SK-N-SH (cell line): ENCODE measurements around the gene UNC5B. TPM values are rescaled to one million over a fixed set of nuclear protein-coding genes. Genes with fewer than 3 reads are reported as not detected.
A peak's percentile ranks its signal among the peaks of the same experiment; 100 is the strongest.

ENCODE experiments used
- CTCF ChIA-PET: fragments of 300-600, 350-600 bp; formaldehyde crosslinking; extraction: SDS; loops from one replicate; lab custom pipeline; 2021; lab: Yijun Ruan, JAX
- POLR2A ChIA-PET: fragments of 350-600 bp; sonication (Branson Sonifier 250); formaldehyde crosslinking; extraction: SDS; loops from one replicate; lab custom pipeline; 2020; ENCODE audit warnings: antibody characterized with exemption, inconsistent platforms; lab: Yijun Ruan, JAX
- DNase-seq: peaks from one replicate; pipeline ENCODE4 v3.0.0; 2012
- H2AFZ ChIP-seq: fragments of 200-600 bp; sonication (generic); 2 replicates; pipeline ENCODE4 v1.8.1; 2016; ENCODE audit warnings: antibody characterized with exemption, mild to moderate bottlenecking, low read depth
- H3F3A ChIP-seq: fragments of 200-600 bp; sonication (generic); replicated peaks from 2 replicates; pipeline ENCODE3; 2016; ENCODE audit warnings: antibody characterized with exemption, mild to moderate bottlenecking; ENCODE audit not compliant: insufficient read depth
- H3K27ac ChIP-seq, 2 experiments: fragments of 200-500 bp in 1 of 2; fragments of 200-600 bp in 1 of 2; sonication (Bioruptor generic) in 1 of 2; sonication (generic), shearing (Covaris generic) in 1 of 2; 2 replicates each; pipeline versions ENCODE4 v1.5.1 to v1.6.1; 2014 to 2016; ENCODE audit warnings: low read depth in 2 of 2, inconsistent platforms in 1 of 2, low read length in 1 of 2, mild to moderate bottlenecking in 1 of 2, mixed read lengths in 1 of 2
- H3K27me3 ChIP-seq: fragments of 200-600 bp; sonication (generic), shearing (Covaris generic); 2 replicates; pipeline ENCODE4 v1.6.1; 2016; ENCODE audit warnings: mixed run types; ENCODE audit not compliant: insufficient read depth
- H3K36me3 ChIP-seq, 2 experiments: fragments of 200-500 bp in 1 of 2; fragments of 200-600 bp in 1 of 2; sonication (Bioruptor generic) in 1 of 2; sonication (generic) in 1 of 2; replicated peaks in 1 of 2; 2 replicates each; pipeline versions ENCODE3 to v1.5.1; 2014 to 2016; ENCODE audit warnings: low read length in 1 of 2, mild to moderate bottlenecking in 1 of 2; ENCODE audit not compliant: insufficient read depth in 2 of 2, control insufficient read depth in 1 of 2
- H3K4me1 ChIP-seq, 2 experiments: fragments of 200-500 bp in 1 of 2; fragments of 200-600 bp in 1 of 2; sonication (Bioruptor generic) in 1 of 2; sonication (generic), shearing (Covaris generic) in 1 of 2; 2 replicates each; pipeline versions ENCODE4 v1.5.1 to v1.6.1; 2014 to 2016; ENCODE audit warnings: low read depth in 1 of 2, low read length in 1 of 2, mixed run types in 1 of 2; ENCODE audit not compliant: insufficient read depth in 2 of 2, control insufficient read depth in 1 of 2
- H3K4me2 ChIP-seq: fragments of 200-600 bp; sonication (generic), shearing (Covaris generic); 2 replicates; pipeline ENCODE4 v1.6.1; 2017; ENCODE audit warnings: mixed run types
- H3K4me3 ChIP-seq, 2 experiments: fragments of 200-500 bp in 1 of 2; fragments of 200-600 bp in 1 of 2; sonication (Bioruptor generic) in 1 of 2; sonication (generic), shearing (Covaris generic) in 1 of 2; 2 replicates each; pipeline versions ENCODE4 v1.5.1 to v1.8.1; 2014 to 2016; ENCODE audit warnings: low read depth in 2 of 2, inconsistent platforms in 1 of 2, low read length in 1 of 2, mild to moderate bottlenecking in 1 of 2, mixed read lengths in 1 of 2, moderate library complexity in 1 of 2
- H3K79me2 ChIP-seq: fragments of 200-600 bp; sonication (generic); 2 replicates; pipeline ENCODE4 v1.8.1; 2017; ENCODE audit warnings: mild to moderate bottlenecking; ENCODE audit not compliant: insufficient read depth
- H3K9ac ChIP-seq: fragments of 200-600 bp; sonication (generic); 2 replicates; pipeline ENCODE4 v1.6.1; 2017; ENCODE audit warnings: mixed run types
- H3K9me2 ChIP-seq: fragments of 200-600 bp; sonication (generic); 2 replicates; pipeline ENCODE4 v1.6.1; 2017; ENCODE audit warnings: mixed run types
- H3K9me3 ChIP-seq: fragments of 200-600 bp; sonication (generic); 2 replicates; pipeline ENCODE4 v1.6.1; 2017; ENCODE audit warnings: mixed run types, mild to moderate bottlenecking, moderate library complexity
- H4K20me1 ChIP-seq: fragments of 200-600 bp; sonication (generic); 2 replicates; pipeline ENCODE4 v1.6.1; 2017; ENCODE audit warnings: mild to moderate bottlenecking, mixed run types; ENCODE audit not compliant: insufficient read depth
- EZH2phosphoT487 ChIP-seq: fragments of 200-600 bp; sonication (generic); IDR thresholded peaks from 2 replicates; pipeline ENCODE4 v1.6.1; 2017; ENCODE audit warnings: low read depth, mixed run types, mild to moderate bottlenecking, antibody characterized with exemption, moderate library complexity, borderline replicate concordance
- FOSL2 ChIP-seq: IDR thresholded peaks from 2 replicates; pipeline ENCODE4 v1.4.0; 2012; ENCODE audit warnings: low read depth, mild to moderate bottlenecking, moderate library complexity, borderline replicate concordance
- FOXM1 ChIP-seq: IDR thresholded peaks from 2 replicates; pipeline ENCODE4 v1.4.0; 2012; ENCODE audit warnings: low read depth, mild to moderate bottlenecking
- GABPA ChIP-seq: IDR thresholded peaks from 2 replicates; pipeline ENCODE4 v1.4.0; 2012; ENCODE audit warnings: low read depth, mild to moderate bottlenecking
- NRF1 ChIP-seq: IDR thresholded peaks from 2 replicates; pipeline ENCODE4 v1.6.1; 2012; ENCODE audit warnings: low read depth, mild to moderate bottlenecking, low read length
- RCOR1 ChIP-seq: fragments of 150-350 bp; IDR thresholded peaks from 2 replicates; pipeline ENCODE4 v1.6.1; 2017; ENCODE audit warnings: antibody characterized with exemption, low read length
- RFX5 ChIP-seq: IDR thresholded peaks from 2 replicates; pipeline ENCODE4 v1.6.1; 2012; ENCODE audit warnings: mild to moderate bottlenecking, improper control_type of control experiment, low read length
- RXRA ChIP-seq: IDR thresholded peaks from 2 replicates; pipeline ENCODE4 v1.4.0; 2012; ENCODE audit warnings: low read depth, mild to moderate bottlenecking, borderline replicate concordance
- TAF1 ChIP-seq: IDR thresholded peaks from 2 replicates; pipeline ENCODE4 v1.6.1; 2012; ENCODE audit warnings: low read depth, mild to moderate bottlenecking, low read length, moderate library complexity, borderline replicate concordance
- TCF12 ChIP-seq: IDR thresholded peaks from 2 replicates; pipeline ENCODE4 v1.4.0; 2012
- TEAD4 ChIP-seq: IDR thresholded peaks from 2 replicates; pipeline ENCODE4 v1.4.0; 2012; ENCODE audit warnings: mild to moderate bottlenecking, borderline replicate concordance; ENCODE audit not compliant: insufficient read depth
- WGBS: methylation state at CpG from one replicate; pipeline ENCODE4 v1.1.6; 2017; ENCODE audit warnings: low lambda C conversion rate; 5-methylcytosine and 5-hydroxymethylcytosine counted together
- polyA plus RNA-seq, 3 experiments: library from polyadenylated mRNA; depleted of rRNA; stranded (reverse); fragments of >200 nt; gene quantifications; 2 replicates each; pipeline ENCODE4 v1.2.3, GENCODE V29; 2012
- TF ChIP-seq, protein P1 (sequence below): fragments of 150-350 bp; IDR thresholded peaks from 2 replicates; pipeline ENCODE4 v1.6.1; 2016; ENCODE audit warnings: mild to moderate bottlenecking, low read depth, low read length
- TF ChIP-seq, protein P2 (sequence below): fragments of 200-600 bp; sonication (generic); IDR thresholded peaks from 2 replicates; pipeline ENCODE4 v1.6.1; 2017; ENCODE audit warnings: antibody characterized with exemption, mild to moderate bottlenecking, moderate library complexity
- TF ChIP-seq, protein P3 (sequence below): fragments of 150-350 bp; IDR thresholded peaks from 2 replicates; pipeline ENCODE4 v1.6.1; 2017; ENCODE audit warnings: antibody characterized with exemption, low read length, low read depth, borderline replicate concordance
- TF ChIP-seq, protein P4 (sequence below): IDR thresholded peaks from 2 replicates; pipeline ENCODE4 v1.4.0; 2012; ENCODE audit warnings: low read depth
- TF ChIP-seq, protein P5 (sequence below): IDR thresholded peaks from 2 replicates; pipeline ENCODE4 v1.4.0; 2012; ENCODE audit warnings: low read depth, borderline replicate concordance

Gene UNC5B
- polyA plus RNA-seq, 1 of the 3 experiments (the other 2 are of a cell fraction): 13.8 TPM

DNA sequence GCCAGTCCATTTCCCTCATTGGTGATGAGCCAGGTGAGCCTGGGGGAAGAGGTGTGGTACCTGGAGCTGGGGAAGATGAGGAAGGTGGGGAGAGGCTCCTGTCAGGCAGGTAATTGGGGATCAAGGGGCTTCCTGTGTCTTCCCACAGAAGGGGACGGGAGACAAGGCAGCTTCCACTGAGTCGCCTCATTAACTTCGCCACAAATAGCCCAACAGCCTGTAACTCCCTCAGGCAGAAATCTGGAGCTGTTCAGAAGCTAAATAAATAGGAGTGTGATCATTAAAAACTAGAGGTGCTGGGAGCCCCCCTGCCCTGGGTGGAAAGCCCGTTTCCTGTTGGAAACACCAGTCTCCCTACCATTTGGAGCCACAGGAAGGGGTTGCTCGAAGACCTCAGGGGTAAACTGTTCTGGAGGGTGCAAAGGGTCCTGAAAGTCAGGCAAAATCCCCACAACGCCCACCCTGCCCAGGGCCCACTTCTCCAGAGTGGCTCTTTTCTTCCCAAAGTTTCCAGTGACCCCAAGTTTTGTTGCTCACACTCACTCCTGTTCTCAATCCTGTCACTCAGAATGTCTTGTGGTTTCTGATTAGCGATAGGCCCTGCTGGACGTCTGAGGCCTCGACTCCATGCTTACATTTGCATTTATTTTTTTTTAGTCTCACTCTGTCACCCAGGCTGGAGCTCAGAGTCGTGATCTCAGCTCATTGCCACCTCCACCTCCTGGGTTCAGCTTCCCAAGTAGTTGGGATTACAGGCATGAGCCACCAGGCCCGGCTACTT is 25.7 kb downstream of the UNC5B start:
- POLR2A ChIA-PET: interaction anchor here (0.8 to 7.3 kb wide), 3 partner anchors 23 to 38 kb away, joined by 3 to 65 read pairs (median 4); partner anchors contain the start of gene UNC5B
- Histone ChIP-seq H3K79me2 (peaks cover 77% of the 10 kb centered on the region), H4K20me1 (peaks cover 13% of the 10 kb centered on the region), H3K36me3 (no peaks in the 10 kb centered on the region), H3K4me3 (no peak overlapping the region), H2AFZ (no peak overlapping the region), H3F3A (peaks cover 48% of the 10 kb centered on the region), H3K9ac (no peak overlapping the region), H3K9me3 (no peaks in the 10 kb centered on the region), H3K27me3 (no peaks in the 10 kb centered on the region), H3K9me2 (no peaks in the 10 kb centered on the region), H3K27ac (peak overlapping the region; percentile 3 to 100), H3K4me1 (peaks cover 92 to 96% of the 10 kb centered on the region in 2 experiments), H3K4me2 (no peak overlapping the region)
- DNase-seq: no peak
- CTCF ChIA-PET: interaction anchor here (0.6 to 12.0 kb wide), 9 partner anchors 12 to 765 kb away, joined by 3 to 71 read pairs (median 4); no protein-coding TSS in a partner anchor
- TF ChIP-seq TAF1 (no peak), EZH2phosphoT487 (no peak), RXRA (no peak), RCOR1 (no peak), TCF12 (no peak)
- TF ChIP-seq, protein P1, sequence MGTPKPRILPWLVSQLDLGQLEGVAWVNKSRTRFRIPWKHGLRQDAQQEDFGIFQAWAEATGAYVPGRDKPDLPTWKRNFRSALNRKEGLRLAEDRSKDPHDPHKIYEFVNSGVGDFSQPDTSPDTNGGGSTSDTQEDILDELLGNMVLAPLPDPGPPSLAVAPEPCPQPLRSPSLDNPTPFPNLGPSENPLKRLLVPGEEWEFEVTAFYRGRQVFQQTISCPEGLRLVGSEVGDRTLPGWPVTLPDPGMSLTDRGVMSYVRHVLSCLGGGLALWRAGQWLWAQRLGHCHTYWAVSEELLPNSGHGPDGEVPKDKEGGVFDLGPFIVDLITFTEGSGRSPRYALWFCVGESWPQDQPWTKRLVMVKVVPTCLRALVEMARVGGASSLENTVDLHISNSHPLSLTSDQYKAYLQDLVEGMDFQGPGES: no peak
- TF ChIP-seq, protein P2, sequence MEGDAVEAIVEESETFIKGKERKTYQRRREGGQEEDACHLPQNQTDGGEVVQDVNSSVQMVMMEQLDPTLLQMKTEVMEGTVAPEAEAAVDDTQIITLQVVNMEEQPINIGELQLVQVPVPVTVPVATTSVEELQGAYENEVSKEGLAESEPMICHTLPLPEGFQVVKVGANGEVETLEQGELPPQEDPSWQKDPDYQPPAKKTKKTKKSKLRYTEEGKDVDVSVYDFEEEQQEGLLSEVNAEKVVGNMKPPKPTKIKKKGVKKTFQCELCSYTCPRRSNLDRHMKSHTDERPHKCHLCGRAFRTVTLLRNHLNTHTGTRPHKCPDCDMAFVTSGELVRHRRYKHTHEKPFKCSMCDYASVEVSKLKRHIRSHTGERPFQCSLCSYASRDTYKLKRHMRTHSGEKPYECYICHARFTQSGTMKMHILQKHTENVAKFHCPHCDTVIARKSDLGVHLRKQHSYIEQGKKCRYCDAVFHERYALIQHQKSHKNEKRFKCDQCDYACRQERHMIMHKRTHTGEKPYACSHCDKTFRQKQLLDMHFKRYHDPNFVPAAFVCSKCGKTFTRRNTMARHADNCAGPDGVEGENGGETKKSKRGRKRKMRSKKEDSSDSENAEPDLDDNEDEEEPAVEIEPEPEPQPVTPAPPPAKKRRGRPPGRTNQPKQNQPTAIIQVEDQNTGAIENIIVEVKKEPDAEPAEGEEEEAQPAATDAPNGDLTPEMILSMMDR: no peak
- 77% methylated on average over 10 of the region's 11 CpGs for WGBS

DNA sequence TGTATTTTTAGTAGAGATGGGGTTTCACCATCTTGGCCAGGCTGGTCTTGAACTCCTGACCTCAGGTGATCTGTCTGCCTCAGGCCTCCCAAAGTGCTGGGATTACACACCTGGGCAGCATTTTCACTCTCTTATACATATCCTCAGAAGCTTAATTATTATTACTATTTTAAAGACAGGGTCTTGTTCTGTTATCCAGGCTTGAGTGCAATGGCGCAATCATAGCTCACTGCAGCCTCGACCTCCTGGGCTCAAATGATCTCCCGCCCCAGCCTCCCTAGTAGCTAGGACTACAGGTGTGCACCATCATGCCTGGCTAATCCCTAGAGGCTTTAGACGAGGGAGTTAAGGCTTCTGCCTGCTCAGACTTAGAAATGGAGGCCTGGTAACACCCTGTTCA is 26.3 kb downstream of the UNC5B start:
- no peak for DNase-seq
- H3K4me3 ChIP-seq: no peak overlapping the region
- H3K9ac ChIP-seq: no peak overlapping the region
- peaks cover 47% of the 10 kb centered on the region for H3F3A ChIP-seq
- 76% methylated on average over 4 of the region's 4 CpGs for WGBS
- no peaks in the 10 kb centered on the region for H3K9me3 ChIP-seq
- H3K79me2 ChIP-seq: peaks cover 77% of the 10 kb centered on the region
- H4K20me1 ChIP-seq: peaks cover 13% of the 10 kb centered on the region
- CTCF ChIA-PET: interaction anchor here (0.6 to 12.0 kb wide), 7 partner anchors 16 to 765 kb away, joined by 3 to 71 read pairs (median 4); no protein-coding TSS in a partner anchor
- no peaks in the 10 kb centered on the region for H3K27me3 ChIP-seq
- POLR2A ChIA-PET: interaction anchor here (0.8 to 1.2 kb wide), 2 partner anchors 23 to 37 kb away, joined by 3 to 4 read pairs; no protein-coding TSS in a partner anchor
- no peaks in the 10 kb centered on the region for H3K9me2 ChIP-seq
- H3K4me2 ChIP-seq: no peak overlapping the region
- H3K4me1 ChIP-seq: peaks cover 91 to 96% of the 10 kb centered on the region in 2 experiments
- no peaks in the 10 kb centered on the region for H3K36me3 ChIP-seq
- no peak overlapping the region for H2AFZ ChIP-seq
- peak overlapping the region; percentile 3 to 100; a peak in 2 of 4 replicates for H3K27ac ChIP-seq
- no peak for TF ChIP-seq FOXM1
- no peak for TF ChIP-seq GABPA
- TF ChIP-seq, protein P3, sequence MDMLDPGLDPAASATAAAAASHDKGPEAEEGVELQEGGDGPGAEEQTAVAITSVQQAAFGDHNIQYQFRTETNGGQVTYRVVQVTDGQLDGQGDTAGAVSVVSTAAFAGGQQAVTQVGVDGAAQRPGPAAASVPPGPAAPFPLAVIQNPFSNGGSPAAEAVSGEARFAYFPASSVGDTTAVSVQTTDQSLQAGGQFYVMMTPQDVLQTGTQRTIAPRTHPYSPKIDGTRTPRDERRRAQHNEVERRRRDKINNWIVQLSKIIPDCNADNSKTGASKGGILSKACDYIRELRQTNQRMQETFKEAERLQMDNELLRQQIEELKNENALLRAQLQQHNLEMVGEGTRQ: no peak
- TF ChIP-seq, protein P2: no peak
- no peak for TF ChIP-seq TCF12
- no peak for TF ChIP-seq FOSL2
- TF ChIP-seq TAF1: no peak
- TF ChIP-seq, protein P4, sequence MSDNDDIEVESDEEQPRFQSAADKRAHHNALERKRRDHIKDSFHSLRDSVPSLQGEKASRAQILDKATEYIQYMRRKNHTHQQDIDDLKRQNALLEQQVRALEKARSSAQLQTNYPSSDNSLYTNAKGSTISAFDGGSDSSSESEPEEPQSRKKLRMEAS: no peak
- no peak for TF ChIP-seq RFX5
- TF ChIP-seq, protein P5, sequence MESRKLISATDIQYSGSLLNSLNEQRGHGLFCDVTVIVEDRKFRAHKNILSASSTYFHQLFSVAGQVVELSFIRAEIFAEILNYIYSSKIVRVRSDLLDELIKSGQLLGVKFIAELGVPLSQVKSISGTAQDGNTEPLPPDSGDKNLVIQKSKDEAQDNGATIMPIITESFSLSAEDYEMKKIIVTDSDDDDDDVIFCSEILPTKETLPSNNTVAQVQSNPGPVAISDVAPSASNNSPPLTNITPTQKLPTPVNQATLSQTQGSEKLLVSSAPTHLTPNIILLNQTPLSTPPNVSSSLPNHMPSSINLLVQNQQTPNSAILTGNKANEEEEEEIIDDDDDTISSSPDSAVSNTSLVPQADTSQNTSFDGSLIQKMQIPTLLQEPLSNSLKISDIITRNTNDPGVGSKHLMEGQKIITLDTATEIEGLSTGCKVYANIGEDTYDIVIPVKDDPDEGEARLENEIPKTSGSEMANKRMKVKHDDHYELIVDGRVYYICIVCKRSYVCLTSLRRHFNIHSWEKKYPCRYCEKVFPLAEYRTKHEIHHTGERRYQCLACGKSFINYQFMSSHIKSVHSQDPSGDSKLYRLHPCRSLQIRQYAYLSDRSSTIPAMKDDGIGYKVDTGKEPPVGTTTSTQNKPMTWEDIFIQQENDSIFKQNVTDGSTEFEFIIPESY: no peak
- TF ChIP-seq NRF1: no peak
- TF ChIP-seq TEAD4: no peak
